ENCODE results near the gene ARHGAP15. TPM values are rescaled to one million over a fixed set of nuclear protein-coding genes. Genes with fewer than 3 reads are reported as not detected.

Gene ARHGAP15
- total RNA-seq, 1 donor from 2014 or later = 9.1 TPM

- TF ChIP-seq POLR2A (IDR thresholded peaks at IDR 0.05) = no peak
- no peak for TF ChIP-seq POLR2AphosphoS5 (IDR thresholded peaks at IDR 0.05; ENCODE audit: insufficient read depth in 1 of 2, low read depth in 1 of 2)
- TF ChIP-seq, protein P1, sequence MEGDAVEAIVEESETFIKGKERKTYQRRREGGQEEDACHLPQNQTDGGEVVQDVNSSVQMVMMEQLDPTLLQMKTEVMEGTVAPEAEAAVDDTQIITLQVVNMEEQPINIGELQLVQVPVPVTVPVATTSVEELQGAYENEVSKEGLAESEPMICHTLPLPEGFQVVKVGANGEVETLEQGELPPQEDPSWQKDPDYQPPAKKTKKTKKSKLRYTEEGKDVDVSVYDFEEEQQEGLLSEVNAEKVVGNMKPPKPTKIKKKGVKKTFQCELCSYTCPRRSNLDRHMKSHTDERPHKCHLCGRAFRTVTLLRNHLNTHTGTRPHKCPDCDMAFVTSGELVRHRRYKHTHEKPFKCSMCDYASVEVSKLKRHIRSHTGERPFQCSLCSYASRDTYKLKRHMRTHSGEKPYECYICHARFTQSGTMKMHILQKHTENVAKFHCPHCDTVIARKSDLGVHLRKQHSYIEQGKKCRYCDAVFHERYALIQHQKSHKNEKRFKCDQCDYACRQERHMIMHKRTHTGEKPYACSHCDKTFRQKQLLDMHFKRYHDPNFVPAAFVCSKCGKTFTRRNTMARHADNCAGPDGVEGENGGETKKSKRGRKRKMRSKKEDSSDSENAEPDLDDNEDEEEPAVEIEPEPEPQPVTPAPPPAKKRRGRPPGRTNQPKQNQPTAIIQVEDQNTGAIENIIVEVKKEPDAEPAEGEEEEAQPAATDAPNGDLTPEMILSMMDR (IDR thresholded peaks at IDR 0.05) = no peak
- Histone ChIP-seq H3K9me3 (peaks cover 4% of the 10 kb centered on the region), H3K4me1 (peaks cover 18% of the 10 kb centered on the region), H3K36me3 (no peaks in the 10 kb centered on the region), H3K27me3 (no peaks in the 10 kb centered on the region), H3K27ac (no peak overlapping the region), H3K4me3 (no peak overlapping the region)
- no peak for DNase-seq (ENCODE audit: extremely low spot score in 2 of 2)
- intact Hi-C loops (cut with DNase I) = no loop called here
These were observed 390.3 kb downstream of the ARHGAP15 start for GRCh38 chr2:143519521-143519920.

- TF ChIP-seq, protein P1 (IDR thresholded peaks at IDR 0.05) = no peak
- TF ChIP-seq POLR2AphosphoS5 (IDR thresholded peaks at IDR 0.05; ENCODE audit: insufficient read depth in 1 of 2, low read depth in 1 of 2) (no peak), POLR2A (IDR thresholded peaks at IDR 0.05) (no peak)
- H3K27ac ChIP-seq = no peak overlapping the region
- no peak overlapping the region for H3K4me3 ChIP-seq
- no peak for DNase-seq (ENCODE audit: extremely low spot score in 2 of 2)
- intact Hi-C loops (cut with DNase I) = loop anchor here (1.0 kb wide), 1 partner anchor 995 kb away; no protein-coding TSS in a partner anchor
- H3K4me1 ChIP-seq = peaks cover 25% of the 10 kb centered on the region
- no peaks in the 10 kb centered on the region for H3K9me3 ChIP-seq
- no peaks in the 10 kb centered on the region for H3K27me3 ChIP-seq
- no peaks in the 10 kb centered on the region for H3K36me3 ChIP-seq
These were observed 392.2 kb downstream of the ARHGAP15 start for GRCh38 chr2:143521396-143521795.

- Histone ChIP-seq H3K27me3 (no peaks in the 10 kb centered on the region), H3K4me1 (peaks cover 27% of the 10 kb centered on the region), H3K36me3 (no peaks in the 10 kb centered on the region), H3K27ac (peak overlapping the region; percentile 33), H3K4me3 (no peak overlapping the region), H3K9me3 (no peaks in the 10 kb centered on the region)
- no peak for TF ChIP-seq POLR2AphosphoS5 (IDR thresholded peaks at IDR 0.05; ENCODE audit: insufficient read depth in 1 of 2, low read depth in 1 of 2)
- TF ChIP-seq, protein P1 (IDR thresholded peaks at IDR 0.05) = no peak
- no peak for TF ChIP-seq POLR2A (IDR thresholded peaks at IDR 0.05)
- no peak for DNase-seq (ENCODE audit: extremely low spot score in 2 of 2)
- intact Hi-C loops (cut with DNase I) = no loop called here
These were observed 393.5 kb downstream of the ARHGAP15 start for GRCh38 chr2:143522699-143523098.

- intact Hi-C loops (cut with DNase I) = no loop called here
- Histone ChIP-seq H3K9me3 (no peaks in the 10 kb centered on the region), H3K27me3 (no peaks in the 10 kb centered on the region), H3K4me3 (no peak overlapping the region), H3K27ac (peak overlapping the region; percentile 47), H3K4me1 (peaks cover 33% of the 10 kb centered on the region), H3K36me3 (no peaks in the 10 kb centered on the region)
- TF ChIP-seq POLR2A (IDR thresholded peaks at IDR 0.05) (no peak), POLR2AphosphoS5 (IDR thresholded peaks at IDR 0.05; ENCODE audit: insufficient read depth in 1 of 2, low read depth in 1 of 2) (no peak)
- TF ChIP-seq, protein P1 (IDR thresholded peaks at IDR 0.05) = no peak
- no peak for DNase-seq (ENCODE audit: extremely low spot score in 2 of 2)
These were observed 394.9 kb downstream of the ARHGAP15 start for GRCh38 chr2:143524119-143524553.

DNA sequence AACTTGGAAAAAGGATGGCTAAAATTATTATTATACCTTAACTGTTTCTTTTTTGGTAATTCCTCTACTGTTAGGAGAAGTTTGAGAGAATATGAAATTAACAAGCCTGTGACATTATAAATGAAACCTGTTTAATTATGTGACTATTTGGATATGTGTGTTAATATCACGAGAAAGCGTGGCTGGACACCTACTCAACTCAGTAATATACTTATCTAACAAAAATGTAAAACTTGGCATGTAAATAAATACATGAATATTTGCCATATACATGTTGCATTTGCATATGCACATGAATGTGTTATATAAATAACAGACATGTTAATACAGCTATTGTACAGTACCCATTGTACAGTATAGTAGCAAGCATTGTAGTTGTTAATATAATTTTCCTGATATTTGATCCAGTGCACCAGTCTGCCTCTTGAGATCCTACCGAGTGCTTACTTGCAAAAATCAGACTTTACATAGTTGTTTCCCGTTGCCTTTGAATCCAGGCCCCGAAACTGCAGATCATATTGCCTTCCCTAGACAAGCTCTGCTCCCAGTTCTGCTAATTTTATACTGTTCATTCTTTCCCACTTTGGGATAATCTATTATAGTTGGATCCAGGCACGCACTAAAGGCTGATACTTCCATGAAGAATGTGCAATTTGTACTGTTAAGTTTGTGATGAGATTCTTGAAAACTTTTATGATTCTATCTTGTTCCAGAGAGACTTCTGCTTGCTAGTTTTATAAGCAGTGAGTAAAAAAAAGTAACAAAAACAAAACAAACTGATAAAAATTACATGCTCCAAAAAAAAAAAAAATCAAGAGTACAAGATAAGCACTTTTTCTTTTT lies 395.6 kb downstream of the ARHGAP15 start:
- H3K27me3 ChIP-seq = no peaks in the 10 kb centered on the region
- no peaks in the 10 kb centered on the region for H3K9me3 ChIP-seq
- intact Hi-C loops (cut with DNase I) = no loop called here
- no peak for DNase-seq (ENCODE audit: extremely low spot score in 2 of 2)
- no peak overlapping the region for H3K4me3 ChIP-seq
- peaks cover 39% of the 10 kb centered on the region for H3K4me1 ChIP-seq
- no peaks in the 10 kb centered on the region for H3K36me3 ChIP-seq
- TF ChIP-seq POLR2AphosphoS5 (IDR thresholded peaks at IDR 0.05; ENCODE audit: insufficient read depth in 1 of 2, low read depth in 1 of 2) = peak in 1 of 2 donors; percentile 5
- TF ChIP-seq POLR2A (IDR thresholded peaks at IDR 0.05) = no peak
- peak overlapping the region; percentile 47 for H3K27ac ChIP-seq

Measured in vagina (tissue), 2 donors.